Forelimb muscle (tissue), 1 donor: ENCODE data around the gene RIPPLY3. TPM values are rescaled to one million over a fixed set of nuclear protein-coding genes. Genes with fewer than 3 reads are reported as not detected.

Experiments used
- DNase-seq: peaks from one replicate; pipeline ENCODE4 v3.0.0-alpha.2; 2013; ENCODE audit warnings: low read depth
- polyA plus RNA-seq: library from polyadenylated mRNA; unstranded; fragments of 120-200 nt; gene quantifications from one replicate; pipeline ENCODE4 v1.2.1, GENCODE V29; 2013; ENCODE audit not compliant: insufficient read length

The RIPPLY3 gene
- polyA plus RNA-seq, 1 donor = 0.11 TPM

GRCh38 chr21:37059181-37059580 is 52.7 kb downstream of the RIPPLY3 start:
- DNase-seq = no peak

GRCh38 chr21:37060296-37060695 is 53.8 kb downstream of the RIPPLY3 start:
- DNase-seq = no peak

GRCh38 chr21:37061926-37062592 is 55.6 kb downstream of the RIPPLY3 start:
- DNase-seq = no peak

DNA sequence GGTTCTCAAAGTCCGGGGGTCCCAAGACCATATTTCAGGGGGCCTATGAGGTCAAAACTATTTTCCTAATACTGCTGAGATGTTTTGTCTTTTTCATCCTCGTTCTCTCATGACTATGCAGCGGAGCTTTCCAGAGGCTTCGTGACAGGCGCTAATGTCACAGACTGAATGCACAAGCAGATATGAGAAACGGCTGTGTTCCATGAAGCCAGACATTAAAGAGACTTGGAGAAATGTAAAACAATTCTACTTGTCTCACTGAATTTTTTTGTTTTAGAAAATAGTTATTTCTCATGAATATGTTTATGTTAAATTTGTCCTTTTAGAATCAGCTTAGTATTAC is 56.1 kb downstream of the RIPPLY3 start:
- DNase-seq = no peak

- no peak for DNase-seq
These were observed 56.9 kb downstream of the RIPPLY3 start for GRCh38 chr21:37063433-37063832.

DNA sequence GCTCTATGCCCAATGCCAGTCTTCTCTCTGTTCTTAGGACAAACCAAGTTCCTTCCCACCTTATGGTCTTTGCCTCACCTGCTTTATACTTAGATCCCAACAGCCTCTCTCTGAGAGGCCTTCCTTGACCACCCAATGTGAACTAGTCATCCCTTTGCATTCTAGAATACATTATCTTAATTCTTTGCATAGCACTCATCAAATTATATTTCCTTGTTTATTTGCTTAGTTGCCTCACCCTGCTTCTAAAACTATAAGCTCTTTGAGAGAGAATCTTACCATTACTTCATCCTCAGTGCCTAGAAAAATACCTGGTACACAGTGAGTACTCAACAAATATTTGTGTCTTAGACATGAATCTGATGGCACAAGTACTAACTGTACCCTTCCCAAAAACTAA is 58.3 kb downstream of the RIPPLY3 start:
- no peak for DNase-seq

GRCh38 chr21:37065561-37066177 is 59.2 kb downstream of the RIPPLY3 start:
- no peak for DNase-seq

Other genes starting within 250 kb of the RIPPLY3 start
- 10.9 TPM for gene HLCS, start 40.0 kb upstream of the RIPPLY3 start, polyA plus RNA-seq
- gene PIGP, start 66.4 kb downstream of the RIPPLY3 start, polyA plus RNA-seq = 33.4 TPM
- 115 TPM for gene TTC3, start 66.6 kb downstream of the RIPPLY3 start, polyA plus RNA-seq